Common myeloid progenitor, CD34-positive (primary cell): Measurements from ENCODE around the gene NEK5.

ENCODE experiments used
- CTCF ChIA-PET: fragments of 350-600 bp; sonication (Branson Sonifier 250); formaldehyde crosslinking; loops from one replicate; lab custom pipeline; 2021; ENCODE audit warnings: antibody characterized with exemption; lab: Charles Lee
- POLR2A ChIA-PET: fragments of 350-600 bp; sonication (Branson Sonifier 250); formaldehyde crosslinking; loops from one replicate; lab custom pipeline; 2021; ENCODE audit warnings: antibody characterized with exemption; lab: Charles Lee
- DNase-seq, 3 donors: peaks; one replicate each; pipeline versions ENCODE4 v3.0.0 to v3.0.0-alpha.2; 2013
- H3K27ac ChIP-seq, 2 experiments: 1 replicate in 1 of 2; 2 replicates in 1 of 2; pipeline ENCODE4 v1.7.0; 2013; ENCODE audit warnings: inconsistent platforms in 2 of 2, low read length in 2 of 2, mild to moderate bottlenecking in 2 of 2, low read depth in 1 of 2, moderate library complexity in 1 of 2; ENCODE audit not compliant: severe bottlenecking in 2 of 2, insufficient read depth in 1 of 2, poor library complexity in 1 of 2
- H3K27me3 ChIP-seq, 5 experiments: replicated peaks in 2 of 5; 1 replicate in 3 of 5; 2 replicates in 2 of 5; pipeline versions ENCODE4 v1.6.1 to v1.7.0; 2013; ENCODE audit warnings: low read length in 4 of 5, mild to moderate bottlenecking in 2 of 5, moderate library complexity in 2 of 5, inconsistent platforms in 1 of 5; ENCODE audit not compliant: insufficient read depth in 5 of 5, control insufficient read depth in 4 of 5
- H3K36me3 ChIP-seq, 4 experiments: 1 replicate in 2 of 4; 2 replicates in 2 of 4; pipeline versions ENCODE4 v1.6.1 to v1.7.0; 2013; ENCODE audit warnings: low read length in 3 of 4, control low read depth in 1 of 4, mild to moderate bottlenecking in 1 of 4; ENCODE audit not compliant: control insufficient read depth in 4 of 4, insufficient read depth in 4 of 4
- H3K4me1 ChIP-seq, 4 experiments: 1 replicate in 3 of 4; 2 replicates in 1 of 4; pipeline versions ENCODE4 v1.6.1 to v1.7.1; 2013; ENCODE audit warnings: low read length in 3 of 4, mild to moderate bottlenecking in 3 of 4, control low read depth in 1 of 4, inconsistent platforms in 1 of 4, moderate library complexity in 1 of 4; ENCODE audit not compliant: control insufficient read depth in 4 of 4, insufficient read depth in 4 of 4; ENCODE audit errors: control extremely low read depth in 1 of 4
- H3K4me3 ChIP-seq, 7 experiments: 1 replicate in 4 of 7; 2 replicates in 3 of 7; pipeline versions ENCODE4 v1.5.1 to v1.7.0; 2013; ENCODE audit warnings: mild to moderate bottlenecking in 7 of 7, low read length in 6 of 7, moderate library complexity in 6 of 7, inconsistent platforms in 2 of 7, low read depth in 2 of 7, control low read depth in 1 of 7; ENCODE audit not compliant: insufficient read depth in 4 of 7, control insufficient read depth in 1 of 7; ENCODE audit errors: extremely low read depth in 1 of 7
- H3K9me3 ChIP-seq, 5 experiments: 1 replicate in 4 of 5; 2 replicates in 1 of 5; pipeline versions ENCODE4 v1.6.1 to v1.7.1; 2013; ENCODE audit warnings: low read length in 4 of 5, mild to moderate bottlenecking in 2 of 5, inconsistent platforms in 1 of 5, low read depth in 1 of 5, moderate library complexity in 1 of 5; ENCODE audit not compliant: control insufficient read depth in 4 of 5, insufficient read depth in 2 of 5; ENCODE audit errors: control extremely low read depth in 1 of 5
- WGBS: methylation state at CpG from one replicate; pipeline ENCODE4 v1.1.5; 2013; ENCODE audit not compliant: insufficient coverage; 5-methylcytosine and 5-hydroxymethylcytosine counted together

The NEK5 gene

GRCh38 chr13:52127378-52127777 lies 1.5 kb downstream of the NEK5 start:
- Histone ChIP-seq H3K27ac (no peak overlapping the region), H3K27me3 (no peaks in the 10 kb centered on the region), H3K36me3 (peaks cover 3 to 15% (median 11%) of the 10 kb centered on the region in 4 experiments), H3K4me1 (peaks cover 2 to 18% (median 13%) of the 10 kb centered on the region in 4 experiments), H3K4me3 (peak overlapping the region in 1 of 7 experiments; percentile 73), H3K9me3 (peaks cover 0 to 5% (median 3%) of the 10 kb centered on the region in 5 experiments)
- ChIA-PET CTCF (interaction anchor here (0.9 to 4.9 kb wide), 30 partner anchors 9 to 998 kb away, joined by 3 to 57 read pairs (median 4); partner anchors contain the start of genes ALG11 and ATP7B), POLR2A (no interaction called here)
- 100% methylated on average over 2 of the region's 6 CpGs for WGBS
- DNase-seq, result no peak

- Histone ChIP-seq H3K4me3 (no peak overlapping the region), H3K9me3 (no peaks in the 10 kb centered on the region), H3K36me3 (no peaks in the 10 kb centered on the region), H3K4me1 (peaks cover 2 to 18% (median 13%) of the 10 kb centered on the region in 4 experiments), H3K27me3 (no peaks in the 10 kb centered on the region), H3K27ac (no peak overlapping the region)
- no peak for DNase-seq
- ChIA-PET CTCF (interaction anchor here (0.9 to 4.9 kb wide), 6 partner anchors 69 to 310 kb away, joined by 3 to 57 read pairs (median 4); no protein-coding TSS in a partner anchor), POLR2A (no interaction called here)
- WGBS, result 100% methylated on average over 2 of the region's 3 CpGs
Measured at GRCh38 chr13:52125547-52125946, 3.3 kb downstream of the NEK5 start.

GRCh38 chr13:52118595-52118994 lies 10.3 kb downstream of the NEK5 start:
- WGBS, result no CpG with 5 or more reads among the region's 3 CpGs

GRCh38 chr13:52118095-52118494 lies 10.8 kb downstream of the NEK5 start:
- Histone ChIP-seq H3K4me1 (peaks cover 0 to 5% (median 2%) of the 10 kb centered on the region in 4 experiments), H3K27ac (no peak overlapping the region), H3K27me3 (no peaks in the 10 kb centered on the region), H3K9me3 (no peaks in the 10 kb centered on the region), H3K4me3 (no peak overlapping the region), H3K36me3 (no peaks in the 10 kb centered on the region)
- DNase-seq, result no peak
- POLR2A ChIA-PET, result no interaction called here
- CTCF ChIA-PET, result interaction anchor here (1.0 to 2.2 kb wide), 4 partner anchors 9 to 216 kb away, joined by 3 to 7 read pairs (median 3); no protein-coding TSS in a partner anchor
- WGBS, result 100% methylated on average over 1 of the region's 2 CpGs

More at GRCh38 chr13:52118595-52118994, 10.3 kb downstream of the NEK5 start:
- H3K27me3 ChIP-seq, result no peaks in the 10 kb centered on the region
- no peaks in the 10 kb centered on the region for H3K9me3 ChIP-seq
- ChIA-PET CTCF (interaction anchor here (1.0 to 2.2 kb wide), 4 partner anchors 9 to 217 kb away, joined by 3 to 7 read pairs (median 3); no protein-coding TSS in a partner anchor), POLR2A (no interaction called here)
- H3K36me3 ChIP-seq, result no peaks in the 10 kb centered on the region
- DNase-seq, result peak in 2 of 3 donors; percentile 16 to 17
- H3K27ac ChIP-seq, result no peak overlapping the region
- peaks cover 0 to 5% (median 2%) of the 10 kb centered on the region in 4 experiments for H3K4me1 ChIP-seq
- no peak overlapping the region for H3K4me3 ChIP-seq

GRCh38 chr13:52112591-52112990 lies 16.3 kb downstream of the NEK5 start:
- CTCF ChIA-PET, result interaction anchor here (0.6 kb wide), 1 partner anchor 648 kb away, joined by 3 read pairs; no protein-coding TSS in a partner anchor
- WGBS, result 100% methylated on average over 1 of the region's 1 CpG

GRCh38 chr13:52109116-52109670 lies 19.7 kb downstream of the NEK5 start:
- Histone ChIP-seq H3K27ac (no peak overlapping the region), H3K4me3 (no peak overlapping the region), H3K9me3 (no peaks in the 10 kb centered on the region), H3K4me1 (no peaks in the 10 kb centered on the region), H3K36me3 (no peaks in the 10 kb centered on the region), H3K27me3 (no peaks in the 10 kb centered on the region)
- ChIA-PET CTCF (no interaction called here), POLR2A (no interaction called here)
- no peak for DNase-seq
- WGBS, result 100% methylated on average over 1 of the region's 1 CpG

More at GRCh38 chr13:52112591-52112990, 16.3 kb downstream of the NEK5 start:
- H3K36me3 ChIP-seq, result no peaks in the 10 kb centered on the region
- H3K27ac ChIP-seq, result no peak overlapping the region
- no peaks in the 10 kb centered on the region for H3K9me3 ChIP-seq
- POLR2A ChIA-PET, result interaction anchor here (0.6 kb wide), 1 partner anchor 995 kb away, joined by 3 read pairs; no protein-coding TSS in a partner anchor
- no peak overlapping the region for H3K4me3 ChIP-seq
- no peak for DNase-seq
- H3K27me3 ChIP-seq, result no peaks in the 10 kb centered on the region
- H3K4me1 ChIP-seq, result no peaks in the 10 kb centered on the region

GRCh38 chr13:52105841-52106240 lies 23.0 kb downstream of the NEK5 start:
- ChIA-PET POLR2A (no interaction called here), CTCF (interaction anchor here (0.7 kb wide), 1 partner anchor 15 kb away, joined by 3 read pairs; no protein-coding TSS in a partner anchor)
- no peaks in the 10 kb centered on the region for H3K36me3 ChIP-seq
- H3K27ac ChIP-seq, result no peak overlapping the region
- WGBS, result no CpG with 5 or more reads among the region's 1 CpG
- no peaks in the 10 kb centered on the region for H3K9me3 ChIP-seq
- DNase-seq, result no peak
- H3K4me1 ChIP-seq, result no peaks in the 10 kb centered on the region
- H3K27me3 ChIP-seq, result no peaks in the 10 kb centered on the region
- no peak overlapping the region for H3K4me3 ChIP-seq
